HL-60 (cell line): ENCODE results near the gene PLCL2.

ENCODE experiments used
- DNase-seq, 2 experiments: peaks; one replicate each; pipeline ENCODE4 v3.0.0-alpha.2; 2010 to 2020; ENCODE audit warnings: low read depth in 1 of 2, low spot score in 1 of 2
- H3K27ac ChIP-seq: fragments of 250-450 bp; sonication (Bioruptor Pico); replicated peaks from 2 replicates; pipeline ENCODE4 v1.5.1; 2020; ENCODE audit warnings: mild to moderate bottlenecking, moderate library complexity
- H3K27me3 ChIP-seq: fragments of 250-450 bp; sonication (Bioruptor Pico); 2 replicates; pipeline ENCODE4 v1.5.1; 2021; ENCODE audit warnings: mild to moderate bottlenecking, moderate library complexity; ENCODE audit not compliant: insufficient read depth, poor library complexity, severe bottlenecking
- H3K4me3 ChIP-seq: replicated peaks from 2 replicates; pipeline ENCODE4 v1.5.1; 2011; ENCODE audit warnings: mild to moderate bottlenecking, control low read depth, low read length; ENCODE audit not compliant: insufficient read depth
- GABPA ChIP-seq: IDR thresholded peaks from 2 replicates; pipeline ENCODE4 v1.6.1; 2012; ENCODE audit warnings: low read depth
- POLR2AphosphoS5 ChIP-seq: IDR thresholded peaks from 2 replicates; pipeline ENCODE4 v1.6.1; 2012; ENCODE audit warnings: low read depth
- SPI1 ChIP-seq: IDR thresholded peaks from 2 replicates; pipeline ENCODE4 v1.6.1; 2012; ENCODE audit warnings: low read depth, mild to moderate bottlenecking, borderline replicate concordance
- TF ChIP-seq, protein P1 (sequence below): IDR thresholded peaks from one replicate; pipeline ENCODE4 v1.5.1; 2011; ENCODE audit warnings: low read length, control low read depth, inconsistent platforms; ENCODE audit not compliant: insufficient read depth
- TF ChIP-seq, protein P2 (sequence below): IDR thresholded peaks from 2 replicates; pipeline ENCODE4 v1.6.1; 2012; ENCODE audit warnings: low read depth; ENCODE audit not compliant: insufficient replicate concordance

Gene PLCL2

DNA sequence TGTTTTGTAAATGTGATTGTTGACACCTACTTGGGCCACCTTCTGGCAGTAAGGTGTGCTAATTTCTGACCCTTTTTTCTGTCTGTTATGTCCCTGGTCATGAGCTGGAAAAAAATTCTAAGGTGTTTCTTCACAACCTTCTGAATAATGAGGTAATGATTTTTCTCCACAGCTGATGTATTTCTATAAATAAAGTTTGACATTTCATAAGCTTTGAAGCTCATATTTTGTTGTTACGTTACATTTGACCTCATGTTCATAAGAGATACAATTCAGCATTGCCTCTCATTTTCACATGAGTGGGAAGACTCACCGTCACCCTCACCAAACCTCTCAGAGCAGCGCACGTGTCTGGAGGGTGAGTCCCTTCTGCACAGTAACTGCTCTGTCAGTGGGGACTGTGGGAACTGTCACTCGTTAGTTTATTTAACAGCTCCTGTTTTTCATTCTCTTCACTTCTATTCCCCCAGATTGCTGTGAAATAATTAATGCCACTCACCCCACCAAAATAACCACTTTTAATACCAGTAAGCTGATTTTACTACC is 140.9 kb downstream of the PLCL2 start:
- TF ChIP-seq, protein P1, sequence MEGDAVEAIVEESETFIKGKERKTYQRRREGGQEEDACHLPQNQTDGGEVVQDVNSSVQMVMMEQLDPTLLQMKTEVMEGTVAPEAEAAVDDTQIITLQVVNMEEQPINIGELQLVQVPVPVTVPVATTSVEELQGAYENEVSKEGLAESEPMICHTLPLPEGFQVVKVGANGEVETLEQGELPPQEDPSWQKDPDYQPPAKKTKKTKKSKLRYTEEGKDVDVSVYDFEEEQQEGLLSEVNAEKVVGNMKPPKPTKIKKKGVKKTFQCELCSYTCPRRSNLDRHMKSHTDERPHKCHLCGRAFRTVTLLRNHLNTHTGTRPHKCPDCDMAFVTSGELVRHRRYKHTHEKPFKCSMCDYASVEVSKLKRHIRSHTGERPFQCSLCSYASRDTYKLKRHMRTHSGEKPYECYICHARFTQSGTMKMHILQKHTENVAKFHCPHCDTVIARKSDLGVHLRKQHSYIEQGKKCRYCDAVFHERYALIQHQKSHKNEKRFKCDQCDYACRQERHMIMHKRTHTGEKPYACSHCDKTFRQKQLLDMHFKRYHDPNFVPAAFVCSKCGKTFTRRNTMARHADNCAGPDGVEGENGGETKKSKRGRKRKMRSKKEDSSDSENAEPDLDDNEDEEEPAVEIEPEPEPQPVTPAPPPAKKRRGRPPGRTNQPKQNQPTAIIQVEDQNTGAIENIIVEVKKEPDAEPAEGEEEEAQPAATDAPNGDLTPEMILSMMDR = no peak
- TF ChIP-seq, protein P2, sequence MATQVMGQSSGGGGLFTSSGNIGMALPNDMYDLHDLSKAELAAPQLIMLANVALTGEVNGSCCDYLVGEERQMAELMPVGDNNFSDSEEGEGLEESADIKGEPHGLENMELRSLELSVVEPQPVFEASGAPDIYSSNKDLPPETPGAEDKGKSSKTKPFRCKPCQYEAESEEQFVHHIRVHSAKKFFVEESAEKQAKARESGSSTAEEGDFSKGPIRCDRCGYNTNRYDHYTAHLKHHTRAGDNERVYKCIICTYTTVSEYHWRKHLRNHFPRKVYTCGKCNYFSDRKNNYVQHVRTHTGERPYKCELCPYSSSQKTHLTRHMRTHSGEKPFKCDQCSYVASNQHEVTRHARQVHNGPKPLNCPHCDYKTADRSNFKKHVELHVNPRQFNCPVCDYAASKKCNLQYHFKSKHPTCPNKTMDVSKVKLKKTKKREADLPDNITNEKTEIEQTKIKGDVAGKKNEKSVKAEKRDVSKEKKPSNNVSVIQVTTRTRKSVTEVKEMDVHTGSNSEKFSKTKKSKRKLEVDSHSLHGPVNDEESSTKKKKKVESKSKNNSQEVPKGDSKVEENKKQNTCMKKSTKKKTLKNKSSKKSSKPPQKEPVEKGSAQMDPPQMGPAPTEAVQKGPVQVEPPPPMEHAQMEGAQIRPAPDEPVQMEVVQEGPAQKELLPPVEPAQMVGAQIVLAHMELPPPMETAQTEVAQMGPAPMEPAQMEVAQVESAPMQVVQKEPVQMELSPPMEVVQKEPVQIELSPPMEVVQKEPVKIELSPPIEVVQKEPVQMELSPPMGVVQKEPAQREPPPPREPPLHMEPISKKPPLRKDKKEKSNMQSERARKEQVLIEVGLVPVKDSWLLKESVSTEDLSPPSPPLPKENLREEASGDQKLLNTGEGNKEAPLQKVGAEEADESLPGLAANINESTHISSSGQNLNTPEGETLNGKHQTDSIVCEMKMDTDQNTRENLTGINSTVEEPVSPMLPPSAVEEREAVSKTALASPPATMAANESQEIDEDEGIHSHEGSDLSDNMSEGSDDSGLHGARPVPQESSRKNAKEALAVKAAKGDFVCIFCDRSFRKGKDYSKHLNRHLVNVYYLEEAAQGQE = no peak
- no peak for TF ChIP-seq POLR2AphosphoS5
- H3K27me3 ChIP-seq = no peaks in the 10 kb centered on the region
- H3K4me3 ChIP-seq = no peak overlapping the region
- DNase-seq = no peak
- H3K27ac ChIP-seq = no peak overlapping the region

DNA sequence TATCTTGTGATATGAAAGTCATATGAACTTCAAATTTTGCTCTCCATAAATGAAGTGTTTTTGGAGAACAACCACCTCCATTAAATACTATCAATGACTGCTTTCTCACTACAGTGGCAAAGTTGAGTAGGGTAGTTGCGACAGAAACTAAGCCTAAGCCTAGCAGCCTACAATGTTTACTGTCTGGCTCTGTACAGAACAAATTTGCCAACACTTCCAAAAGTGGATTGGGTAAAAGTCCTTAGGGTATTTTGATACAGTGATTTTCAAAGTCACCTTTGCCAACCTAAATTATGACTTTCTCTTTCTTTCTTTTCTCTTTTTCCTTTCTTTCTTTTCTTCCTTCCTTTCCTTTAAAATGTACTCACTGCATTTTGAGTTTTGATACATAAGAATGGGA is 142.6 kb downstream of the PLCL2 start:
- Histone ChIP-seq H3K4me3 (no peak overlapping the region), H3K27ac (no peak overlapping the region), H3K27me3 (no peaks in the 10 kb centered on the region)
- no peak for DNase-seq
- TF ChIP-seq, protein P1 = no peak
- TF ChIP-seq GABPA (no peak), POLR2AphosphoS5 (no peak), SPI1 (no peak)
- TF ChIP-seq, protein P2 = no peak

DNA sequence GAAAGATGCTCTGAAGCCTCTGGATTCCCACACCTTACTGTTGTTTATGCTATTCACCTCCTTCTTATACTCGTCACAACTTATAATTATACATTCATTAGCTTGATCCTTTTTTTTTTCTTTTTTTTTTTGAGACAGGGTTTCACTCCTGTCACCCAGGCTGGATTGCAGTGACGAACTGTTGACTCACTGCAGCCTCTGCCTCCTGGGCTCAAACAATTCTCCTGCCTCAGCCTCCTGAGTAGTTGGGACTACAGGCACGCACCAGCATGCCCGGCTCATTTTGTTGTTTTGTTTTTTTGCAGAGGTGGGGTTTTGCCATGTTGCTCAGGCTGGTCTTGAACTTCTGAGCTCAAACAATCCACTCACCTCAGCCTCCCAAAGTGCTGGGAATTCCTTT is 143.6 kb downstream of the PLCL2 start:
- TF ChIP-seq, protein P2 = no peak
- TF ChIP-seq SPI1 (no peak), POLR2AphosphoS5 (no peak), GABPA (no peak)
- TF ChIP-seq, protein P1 = no peak
- DNase-seq = no peak
- no peak overlapping the region for H3K4me3 ChIP-seq
- no peak overlapping the region for H3K27ac ChIP-seq
- no peaks in the 10 kb centered on the region for H3K27me3 ChIP-seq
